ENCODE results near the gene ATP11A.

DNA sequence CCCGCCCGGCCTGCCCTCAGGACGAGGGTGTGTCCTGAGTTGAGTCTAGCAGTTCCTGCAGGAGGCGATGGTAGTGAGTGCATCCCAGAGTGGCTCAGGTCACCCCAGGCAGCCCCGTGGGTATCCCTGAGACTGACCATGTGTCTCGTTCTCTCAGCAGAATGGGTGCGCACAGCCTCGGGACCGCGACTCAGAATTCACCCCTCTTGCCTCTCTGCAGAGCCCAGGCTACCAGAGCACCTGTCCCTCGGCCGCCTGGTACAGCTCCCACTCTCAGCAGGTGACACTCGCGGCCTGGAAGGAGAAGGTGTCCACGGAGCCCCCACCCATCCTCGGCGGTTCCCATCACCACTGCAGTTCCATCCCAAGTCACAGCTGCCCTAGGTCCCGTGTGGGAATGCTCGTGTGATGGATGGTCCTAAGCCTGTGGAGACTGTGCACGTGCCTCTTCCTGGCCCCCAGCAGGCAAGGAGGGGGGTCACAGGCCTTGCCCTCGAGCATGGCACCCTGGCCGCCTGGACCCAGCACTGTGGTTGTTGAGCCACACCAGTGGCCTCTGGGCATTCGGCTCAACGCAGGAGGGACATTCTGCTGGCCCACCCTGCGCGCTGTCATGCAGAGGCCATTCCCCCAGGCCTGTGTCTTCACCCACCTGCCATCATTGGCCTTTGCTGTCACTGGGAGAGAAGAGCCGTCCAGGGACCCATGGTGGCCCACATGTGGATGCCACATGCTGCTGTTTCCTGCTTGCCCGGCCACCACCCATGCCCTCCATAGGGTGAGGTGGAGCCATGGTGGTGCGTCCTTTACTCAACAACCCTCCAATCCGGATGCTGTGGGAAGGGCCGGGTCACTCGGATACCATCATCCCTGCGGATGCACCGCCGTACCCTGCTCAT, 192.1 kb downstream of the ATP11A start:
- no peak for TF ChIP-seq CTCF (IDR thresholded peaks at IDR 0.05 in 2 of 3, conservative IDR thresholded peaks at IDR 0.05 in 1 of 3; ENCODE audit: insufficient read depth in 2 of 3, low read depth in 1 of 3, low read length in 3 of 3)
- no peak for TF ChIP-seq KHSRP (IDR thresholded peaks at IDR 0.05)
- no peak for TF ChIP-seq PHF8 (IDR thresholded peaks at IDR 0.05; ENCODE audit: borderline replicate concordance, low read length)
- TF ChIP-seq DIDO1 (tag; IDR thresholded peaks at IDR 0.05; ENCODE audit: low read depth) = no peak
- TF ChIP-seq MTA3 (IDR thresholded peaks at IDR 0.05; ENCODE audit: borderline replicate concordance) = no peak
- TF ChIP-seq RBM22 (IDR thresholded peaks at IDR 0.05; ENCODE audit: low read depth, low read length, poor library complexity, severe bottlenecking) = no peak
- TF ChIP-seq NFYB (IDR thresholded peaks at IDR 0.05; ENCODE audit: extremely low read depth, insufficient read length) = no peak
- no peak for TF ChIP-seq JUN (IDR thresholded peaks at IDR 0.05; ENCODE audit: borderline replicate concordance, low read depth, low read length)
- no peak for TF ChIP-seq JUN (CRISPR knock-in tag; IDR thresholded peaks at IDR 0.05; ENCODE audit: borderline replicate concordance)
- no peak for TF ChIP-seq ZC3H8 (IDR thresholded peaks at IDR 0.05)
- TF ChIP-seq, protein P1, sequence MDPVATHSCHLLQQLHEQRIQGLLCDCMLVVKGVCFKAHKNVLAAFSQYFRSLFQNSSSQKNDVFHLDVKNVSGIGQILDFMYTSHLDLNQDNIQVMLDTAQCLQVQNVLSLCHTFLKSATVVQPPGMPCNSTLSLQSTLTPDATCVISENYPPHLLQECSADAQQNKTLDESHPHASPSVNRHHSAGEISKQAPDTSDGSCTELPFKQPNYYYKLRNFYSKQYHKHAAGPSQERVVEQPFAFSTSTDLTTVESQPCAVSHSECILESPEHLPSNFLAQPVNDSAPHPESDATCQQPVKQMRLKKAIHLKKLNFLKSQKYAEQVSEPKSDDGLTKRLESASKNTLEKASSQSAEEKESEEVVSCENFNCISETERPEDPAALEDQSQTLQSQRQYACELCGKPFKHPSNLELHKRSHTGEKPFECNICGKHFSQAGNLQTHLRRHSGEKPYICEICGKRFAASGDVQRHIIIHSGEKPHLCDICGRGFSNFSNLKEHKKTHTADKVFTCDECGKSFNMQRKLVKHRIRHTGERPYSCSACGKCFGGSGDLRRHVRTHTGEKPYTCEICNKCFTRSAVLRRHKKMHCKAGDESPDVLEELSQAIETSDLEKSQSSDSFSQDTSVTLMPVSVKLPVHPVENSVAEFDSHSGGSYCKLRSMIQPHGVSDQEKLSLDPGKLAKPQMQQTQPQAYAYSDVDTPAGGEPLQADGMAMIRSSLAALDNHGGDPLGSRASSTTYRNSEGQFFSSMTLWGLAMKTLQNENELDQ (CRISPR knock-in tag; IDR thresholded peaks at IDR 0.05; ENCODE audit: borderline replicate concordance) = no peak
- TF ChIP-seq YY1 (IDR thresholded peaks at IDR 0.05; ENCODE audit: borderline replicate concordance in 1 of 3, control insufficient read depth in 1 of 3, extremely low read depth in 1 of 3, insufficient read depth in 3 of 3, insufficient read length in 1 of 3, insufficient replicate concordance in 2 of 3, low read depth in 1 of 3, low read length in 2 of 3) = no peak
- TF ChIP-seq MYC (IDR thresholded peaks at IDR 0.05; ENCODE audit: low read depth, low read length) = no peak
- TF ChIP-seq MYC (CRISPR knock-in tag; IDR thresholded peaks at IDR 0.05; ENCODE audit: borderline replicate concordance, low read depth) = no peak
